A549 (cell line): Measurements from ENCODE around the gene WBP2. TPM values are rescaled to one million over a fixed set of nuclear protein-coding genes. Genes with fewer than 3 reads are reported as not detected.

ENCODE experiments used
- ATAC-seq, 2 experiments: fragments of 200-7000 bp in 1 of 2; fragments of >200 bp in 1 of 2; cut with Nextera tagmentation in 1 of 2; cut with Tn5 transposase in 1 of 2; 3 replicates each; pipeline versions ENCODE4 v1.8.0 to v1.9.1; 2018 to 2020; ENCODE audit warnings: mild to moderate bottlenecking in 1 of 2, moderate library complexity in 1 of 2
- CTCF ChIA-PET: fragments of 300-600 bp; sonication (Branson Sonifier 250); formaldehyde crosslinking; extraction: SDS; loops from one replicate; lab custom pipeline; 2021; ENCODE audit warnings: antibody characterized with exemption, inconsistent platforms; lab: Yijun Ruan, JAX
- POLR2A ChIA-PET: fragments of 350-600 bp; formaldehyde crosslinking; extraction: SDS; loops from one replicate; lab custom pipeline; 2021; ENCODE audit warnings: antibody characterized with exemption, inconsistent platforms; lab: Yijun Ruan, JAX
- DNase-seq, 2 experiments: peaks; one replicate each; pipeline versions ENCODE4 v3.0.0 to v3.0.0-alpha.2; 2011 to 2016; ENCODE audit warnings: low read depth in 1 of 2, low spot score in 1 of 2
- FAIRE-seq: peaks from 2 replicates; lab custom pipeline; 2011; peaks lifted over from hg19 to GRCh38; lab: Jason Lieb, UNC
- H3K27ac ChIP-seq, 2 experiments: fragments of >200 bp; sonication (Bioruptor Twin); formaldehyde crosslinking; 3 replicates each; pipeline ENCODE4 v1.5.1; 2016 to 2017
- H3K4me1 ChIP-seq: fragments of >200 bp; sonication (Bioruptor Twin); formaldehyde crosslinking; 3 replicates; pipeline ENCODE4 v1.6.1; 2016
- H3K4me2 ChIP-seq: fragments of >200 bp; sonication (Bioruptor Twin); formaldehyde crosslinking; 3 replicates; pipeline ENCODE4 v1.6.1; 2016
- H3K4me3 ChIP-seq: fragments of >200 bp; sonication (Bioruptor Twin); formaldehyde crosslinking; 3 replicates; pipeline ENCODE4 v1.5.1; 2016
- H3K9me3 ChIP-seq: fragments of >200 bp; sonication (Bioruptor Twin); formaldehyde crosslinking; 3 replicates; pipeline ENCODE4 v1.6.1; 2016
- BHLHE40 ChIP-seq: IDR thresholded peaks from 2 replicates; pipeline ENCODE4 v1.6.1; 2012; ENCODE audit warnings: low read depth, low read length, inconsistent platforms
- CBX8 ChIP-seq: fragments of 200-600 bp; sonication (generic); IDR thresholded peaks from 2 replicates; pipeline ENCODE4 v1.6.1; 2016
- ESRRA ChIP-seq: fragments of 150-350 bp; IDR thresholded peaks from 2 replicates; pipeline ENCODE4 v1.6.1; 2014; ENCODE audit warnings: mild to moderate bottlenecking, low read length, borderline replicate concordance
- FOSL2 ChIP-seq, 2 experiments: fragments of 450-650 bp in 1 of 2; fragments of >200 bp in 1 of 2; sonication (Bioruptor Twin) in 1 of 2; formaldehyde crosslinking; IDR thresholded peaks; 2 replicates each; pipeline versions ENCODE4 v1.5.0 to v1.6.1; 2016 to 2020; ENCODE audit warnings: mild to moderate bottlenecking in 1 of 2, moderate library complexity in 1 of 2
- FOXS1 ChIP-seq: fragments of 250-450 bp; sonication (Bioruptor Pico); IDR thresholded peaks from 2 replicates; pipeline ENCODE4 v1.5.0; 2020; ENCODE audit warnings: mild to moderate bottlenecking, moderate library complexity
- KDM1A ChIP-seq: fragments of 200-600 bp; sonication (generic); IDR thresholded peaks from 2 replicates; pipeline ENCODE4 v1.6.1; 2016; ENCODE audit warnings: low read depth, mild to moderate bottlenecking
- NFE2L2 ChIP-seq: fragments of 150-350 bp; conservative IDR thresholded peaks from 2 replicates; pipeline ENCODE4 v1.6.1; 2014; ENCODE audit warnings: low read length
- NPAS2 ChIP-seq: fragments of 250-450 bp; sonication (Bioruptor Pico); IDR thresholded peaks from 2 replicates; pipeline ENCODE4 v1.8.0; 2022; ENCODE audit warnings: mild to moderate bottlenecking, moderate library complexity, borderline replicate concordance
- POLR2A ChIP-seq: IDR thresholded peaks from 2 replicates; pipeline ENCODE4 v1.6.1; 2012; ENCODE audit warnings: mild to moderate bottlenecking, low read length
- RAD21 ChIP-seq, 2 experiments: fragments of >200 bp in 1 of 2; sonication (Bioruptor Twin) in 1 of 2; formaldehyde crosslinking in 1 of 2; IDR thresholded peaks in 1 of 2; conservative IDR thresholded peaks in 1 of 2; 2 replicates in 1 of 2; 3 replicates in 1 of 2; pipeline ENCODE4 v1.6.1; 2012 to 2018; ENCODE audit warnings: inconsistent platforms in 1 of 2
- RARB ChIP-seq: fragments of 250-450 bp; sonication (Bioruptor Pico); IDR thresholded peaks from 2 replicates; pipeline ENCODE4 v1.8.0; 2021; ENCODE audit warnings: mild to moderate bottlenecking, moderate library complexity
- RFX5 ChIP-seq: fragments of 450-650 bp; IDR thresholded peaks from 2 replicates; pipeline ENCODE4 v1.7.1; 2014; ENCODE audit warnings: antibody characterized with exemption, mild to moderate bottlenecking, moderate library complexity
- ZC3H11A ChIP-seq: fragments of 450-650 bp; IDR thresholded peaks from 2 replicates; pipeline ENCODE4 v1.6.1; 2014; ENCODE audit warnings: antibody characterized with exemption, mild to moderate bottlenecking
- ZNF302 ChIP-seq: fragments of 250-450 bp; sonication (Bioruptor Pico); IDR thresholded peaks from 2 replicates; pipeline ENCODE4 v1.9.0; 2021; ENCODE audit warnings: inconsistent platforms, mild to moderate bottlenecking, moderate library complexity
- ZSCAN20 ChIP-seq: fragments of 250-450 bp; sonication (Bioruptor Pico); IDR thresholded peaks from 2 replicates; pipeline ENCODE4 v1.8.0; 2022; ENCODE audit warnings: mild to moderate bottlenecking, moderate library complexity
- WGBS: methylation state at CpG from one replicate; pipeline ENCODE4 v1.1.6; 2017; ENCODE audit errors: missing lambda C conversion rate; 5-methylcytosine and 5-hydroxymethylcytosine counted together
- polyA plus RNA-seq, 4 experiments: library from polyadenylated mRNA; depleted of rRNA in 3 of 4; stranded (reverse); fragments of >200 nt; fragmentation: RNase III in 1 of 4; extraction: RNeasy Plus Mini Kit Qiagen cat#74134 plus additional on column Dnase treatment in 1 of 4; gene quantifications; 2 replicates in 3 of 4; 3 replicates in 1 of 4; pipeline ENCODE4 v1.2.3, GENCODE V29; 2011 to 2017
- TF ChIP-seq, protein P1 (sequence below): fragments of 250-450 bp; sonication (Bioruptor Pico); IDR thresholded peaks from 2 replicates; pipeline ENCODE4 v1.5.0; 2021; ENCODE audit warnings: mild to moderate bottlenecking, moderate library complexity, borderline replicate concordance
- TF ChIP-seq, protein P2 (sequence below): fragments of >200 bp; sonication (Bioruptor Twin); formaldehyde crosslinking; IDR thresholded peaks from 3 replicates; pipeline ENCODE4 v1.6.1; 2016
- TF ChIP-seq, protein P3 (sequence below): IDR thresholded peaks from 2 replicates; pipeline ENCODE4 v1.6.1; 2012; ENCODE audit warnings: low read depth, borderline replicate concordance

The WBP2 gene
- polyA plus RNA-seq, 2 of the 4 experiments (the other 2 are of a cell fraction) = 39.7 to 131 TPM

DNA sequence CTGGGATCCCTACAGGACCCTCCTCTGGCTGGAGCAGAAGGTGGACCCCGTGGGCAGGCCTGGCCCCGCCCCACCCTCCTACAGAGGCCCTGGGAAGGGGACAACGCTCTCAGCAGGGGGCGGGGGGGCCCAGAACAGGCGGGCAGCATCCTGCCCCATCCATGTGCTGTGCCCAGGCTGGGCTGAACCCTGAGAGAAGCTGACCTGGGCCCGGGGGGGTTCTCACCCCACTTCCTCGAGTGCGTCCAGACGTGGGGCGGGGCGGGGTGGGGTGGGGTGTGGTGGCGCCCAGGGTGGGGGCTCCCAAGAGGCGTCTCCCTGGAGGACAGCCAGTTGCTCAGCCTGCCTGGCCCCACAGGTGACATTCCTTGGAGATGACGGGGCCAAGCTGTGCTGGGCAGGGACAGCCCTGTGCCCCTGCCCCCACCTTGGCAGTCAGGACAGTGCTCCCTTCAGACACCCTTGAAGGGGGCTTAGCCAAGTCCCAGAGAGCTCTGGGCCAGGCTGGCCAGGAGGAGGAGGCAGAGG, 10.5 kb downstream of the WBP2 start:
- FAIRE-seq (no peak), ATAC-seq (peak; percentile 25 to 42)
- POLR2A ChIA-PET = interaction anchor here (1.0 to 4.4 kb wide), 2 partner anchors 10 to 65 kb away, joined by 8 to 23 read pairs; partner anchors contain the start of gene WBP2
- H3K4me2 ChIP-seq = peak overlapping the region; percentile 60
- CTCF ChIA-PET = interaction anchor here (0.7 to 37.0 kb wide), 16 partner anchors 12 to 156 kb away, joined by 3 to 691 read pairs (median 4); partner anchors contain the start of genes CDK3, GALK1, TRIM47 and TRIM65
- TF ChIP-seq, protein P1, sequence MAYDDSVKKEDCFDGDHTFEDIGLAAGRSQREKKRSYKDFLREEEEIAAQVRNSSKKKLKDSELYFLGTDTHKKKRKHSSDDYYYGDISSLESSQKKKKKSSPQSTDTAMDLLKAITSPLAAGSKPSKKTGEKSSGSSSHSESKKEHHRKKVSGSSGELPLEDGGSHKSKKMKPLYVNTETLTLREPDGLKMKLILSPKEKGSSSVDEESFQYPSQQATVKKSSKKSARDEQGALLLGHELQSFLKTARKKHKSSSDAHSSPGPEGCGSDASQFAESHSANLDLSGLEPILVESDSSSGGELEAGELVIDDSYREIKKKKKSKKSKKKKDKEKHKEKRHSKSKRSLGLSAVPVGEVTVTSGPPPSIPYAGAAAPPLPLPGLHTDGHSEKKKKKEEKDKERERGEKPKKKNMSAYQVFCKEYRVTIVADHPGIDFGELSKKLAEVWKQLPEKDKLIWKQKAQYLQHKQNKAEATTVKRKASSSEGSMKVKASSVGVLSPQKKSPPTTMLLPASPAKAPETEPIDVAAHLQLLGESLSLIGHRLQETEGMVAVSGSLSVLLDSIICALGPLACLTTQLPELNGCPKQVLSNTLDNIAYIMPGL (CRISPR knock-in tag) = no peak
- TF ChIP-seq POLR2A = no peak
- TF ChIP-seq FOSL2 (IDR thresholded peaks at IDR 0.05) = no peak
- peak; percentile 73 for TF ChIP-seq FOSL2 (CRISPR knock-in tag; IDR thresholded peaks at IDR 0.05)
- TF ChIP-seq BHLHE40 = no peak
- TF ChIP-seq, all 56 proteins: peak for 1
- Histone ChIP-seq H3K4me3 (peak overlapping the region; percentile 5; the same call in 1 of the 3 replicates), H3K27ac (peak overlapping the region; percentile 79 to 89), H3K9me3 (no peaks in the 10 kb centered on the region), H3K4me1 (peaks cover 43% of the 10 kb centered on the region)
- 60% methylated on average over 1 of the region's 14 CpGs for WGBS
- DNase-seq = peak; percentile 75 to 76

DNA sequence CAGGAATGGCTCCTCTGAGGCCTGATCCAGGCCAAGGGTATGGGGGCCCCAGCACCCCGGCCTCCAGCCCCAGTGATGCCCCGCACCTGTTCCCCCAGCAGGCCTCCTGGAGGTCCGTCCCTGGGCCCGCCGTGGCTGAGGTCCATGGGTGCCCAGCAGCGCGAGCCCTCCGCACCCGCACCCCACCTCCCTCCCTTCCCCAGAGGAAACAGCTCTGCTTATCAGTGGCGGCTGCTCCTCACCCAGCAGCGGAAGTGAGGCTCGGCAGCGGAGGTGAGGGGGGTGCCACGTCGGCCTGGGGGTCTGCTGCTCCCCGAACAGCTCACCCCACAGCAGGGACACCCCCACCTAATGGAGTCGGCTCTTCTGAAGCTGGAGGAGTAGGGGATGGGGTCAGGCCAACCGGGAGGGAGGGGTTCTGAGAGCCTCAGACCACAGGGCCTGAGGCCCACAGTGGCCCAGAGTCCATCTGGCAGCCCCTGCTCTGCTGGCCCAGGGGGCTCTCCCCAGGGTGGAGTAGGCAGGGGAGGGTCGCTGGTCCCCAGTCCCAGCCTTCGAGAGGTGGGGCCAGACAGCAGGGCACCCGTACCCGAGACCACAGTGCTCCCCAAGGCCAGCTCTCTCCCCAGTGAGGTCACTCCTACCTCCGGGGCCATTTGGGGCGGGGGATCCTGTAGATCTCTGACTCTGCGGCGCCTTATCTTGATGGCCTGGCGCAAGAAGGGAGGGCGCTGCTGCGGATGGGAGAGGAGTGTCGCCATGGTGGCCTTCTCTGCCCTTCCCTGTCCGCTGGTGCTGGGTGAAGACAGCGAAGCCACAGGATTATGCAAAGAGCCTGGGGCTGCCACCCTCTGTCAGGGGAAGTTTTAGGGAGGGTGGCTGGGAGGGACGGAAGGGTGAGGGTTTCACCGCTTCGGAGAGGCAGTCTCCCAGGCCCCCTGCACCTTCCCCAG, 11.3 kb downstream of the WBP2 start, which contains the start of gene UNC13D:
Gene UNC13D (minus strand): TSS at position 828 of the 953 bp plus-strand sequence. CDS start 67 bp downstream, at position 761.
- TF ChIP-seq ZSCAN20 (CRISPR knock-in tag) = no peak
- no peak for TF ChIP-seq ZC3H11A
- TF ChIP-seq FOXS1 (CRISPR knock-in tag) = no peak
- TF ChIP-seq CBX8 = no peak
- no peak for TF ChIP-seq NPAS2
- no peak for TF ChIP-seq BHLHE40
- TF ChIP-seq RARB (CRISPR knock-in tag) = no peak
- TF ChIP-seq NFE2L2 = no peak
- TF ChIP-seq ZNF302 (CRISPR knock-in tag) = no peak
- TF ChIP-seq RFX5 = no peak
- TF ChIP-seq, protein P2, sequence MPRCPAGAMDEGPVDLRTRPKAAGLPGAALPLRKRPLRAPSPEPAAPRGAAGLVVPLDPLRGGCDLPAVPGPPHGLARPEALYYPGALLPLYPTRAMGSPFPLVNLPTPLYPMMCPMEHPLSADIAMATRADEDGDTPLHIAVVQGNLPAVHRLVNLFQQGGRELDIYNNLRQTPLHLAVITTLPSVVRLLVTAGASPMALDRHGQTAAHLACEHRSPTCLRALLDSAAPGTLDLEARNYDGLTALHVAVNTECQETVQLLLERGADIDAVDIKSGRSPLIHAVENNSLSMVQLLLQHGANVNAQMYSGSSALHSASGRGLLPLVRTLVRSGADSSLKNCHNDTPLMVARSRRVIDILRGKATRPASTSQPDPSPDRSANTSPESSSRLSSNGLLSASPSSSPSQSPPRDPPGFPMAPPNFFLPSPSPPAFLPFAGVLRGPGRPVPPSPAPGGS = no peak
- no peak for TF ChIP-seq RAD21 (conservative IDR thresholded peaks at IDR 0.05 in 1 of 2, IDR thresholded peaks at IDR 0.05 in 1 of 2)
- TF ChIP-seq KDM1A = no peak
- TF ChIP-seq, protein P1 (CRISPR knock-in tag) = no peak
- TF ChIP-seq ESRRA = no peak
- TF ChIP-seq, protein P3, sequence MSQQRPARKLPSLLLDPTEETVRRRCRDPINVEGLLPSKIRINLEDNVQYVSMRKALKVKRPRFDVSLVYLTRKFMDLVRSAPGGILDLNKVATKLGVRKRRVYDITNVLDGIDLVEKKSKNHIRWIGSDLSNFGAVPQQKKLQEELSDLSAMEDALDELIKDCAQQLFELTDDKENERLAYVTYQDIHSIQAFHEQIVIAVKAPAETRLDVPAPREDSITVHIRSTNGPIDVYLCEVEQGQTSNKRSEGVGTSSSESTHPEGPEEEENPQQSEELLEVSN = no peak
- TF ChIP-seq, all 56 proteins: peak for 0
- DNase-seq = no peak
- POLR2A ChIA-PET = interaction anchor here (1.0 to 4.4 kb wide), 2 partner anchors 64 kb away, joined by 5 to 23 read pairs; a partner anchor contains a TSS
- Histone ChIP-seq H3K4me2 (peak within 1 kb of the TSS; percentile 60), H3K27ac (peak within 1 kb of the TSS; percentile 79 to 89), H3K4me1 (peaks cover 43% of the 10 kb centered on the region), H3K9me3 (no peaks in the 10 kb centered on the region), H3K4me3 (peak within 1 kb of the TSS; percentile 5; the same call in 1 of the 3 replicates)
- CTCF ChIA-PET = interaction anchor here (0.7 to 37.0 kb wide), 12 partner anchors 12 to 157 kb away, joined by 3 to 691 read pairs (median 5); partner anchors contain the start of genes CDK3, GALK1, TRIM47 and WBP2
- WGBS = 72% methylated on average over 29 of the region's 35 CpGs
- no peak for FAIRE-seq
- peak; percentile 2 to 7; a peak in 2 of 6 replicates for ATAC-seq
